HG03060 (cell line): ENCODE measurements around the gene TSPAN7.

Source experiments
- ATAC-seq: cut with Tn5 transposase; IDR thresholded peaks from one replicate; pipeline ENCODE4 v1.9.1; 2021; ENCODE audit warnings: low read depth, moderate number of reproducible peaks; ENCODE audit not compliant: unreplicated experiment

TSPAN7 gene

GRCh38 chrX:38675856-38676255 is 114.5 kb downstream of the TSPAN7 start:
- no peak for ATAC-seq

- ATAC-seq = no peak
Measured at GRCh38 chrX:38678183-38678582, 116.8 kb downstream of the TSPAN7 start.

DNA sequence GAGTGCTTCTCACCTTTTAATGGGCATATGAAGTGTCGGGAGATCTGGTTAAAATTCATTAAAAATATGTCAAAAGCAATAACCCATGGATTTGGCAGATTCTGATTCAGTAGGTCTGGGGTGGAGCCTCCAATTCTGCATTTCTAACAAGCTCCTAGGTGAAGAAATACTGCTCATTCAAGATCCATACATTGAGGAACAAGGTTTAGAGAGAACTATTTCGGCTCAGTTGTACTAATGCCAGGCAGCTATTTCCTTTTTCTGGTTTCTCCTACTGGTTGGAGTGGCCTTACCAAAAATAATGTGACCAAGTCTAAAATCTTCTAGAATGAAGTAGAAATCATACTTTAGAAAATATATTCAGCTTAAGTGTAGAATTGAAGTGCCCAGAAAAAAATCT is 117.5 kb downstream of the TSPAN7 start:
- ATAC-seq = no peak

- ATAC-seq = no peak
Measured at GRCh38 chrX:38679695-38680094, 118.4 kb downstream of the TSPAN7 start.

DNA sequence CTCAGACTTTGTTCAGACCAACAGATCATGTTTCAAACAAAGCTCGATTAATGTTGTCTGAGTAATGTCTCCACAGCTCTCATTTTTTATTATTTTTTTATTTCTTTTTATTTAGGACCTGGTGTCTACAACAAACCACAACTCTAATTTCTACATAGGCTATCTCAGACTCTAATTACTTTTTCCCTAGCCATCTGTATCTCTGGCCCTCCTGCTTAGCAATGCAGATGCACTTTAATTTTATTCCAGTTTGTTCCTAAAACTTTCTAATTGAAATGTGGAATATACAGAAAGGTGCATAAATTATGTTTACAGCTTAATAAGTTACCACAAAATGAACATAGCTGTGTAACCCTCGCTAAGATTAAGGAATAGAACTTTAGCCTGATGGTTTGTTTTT is 120.8 kb downstream of the TSPAN7 start:
- no peak for ATAC-seq

DNA sequence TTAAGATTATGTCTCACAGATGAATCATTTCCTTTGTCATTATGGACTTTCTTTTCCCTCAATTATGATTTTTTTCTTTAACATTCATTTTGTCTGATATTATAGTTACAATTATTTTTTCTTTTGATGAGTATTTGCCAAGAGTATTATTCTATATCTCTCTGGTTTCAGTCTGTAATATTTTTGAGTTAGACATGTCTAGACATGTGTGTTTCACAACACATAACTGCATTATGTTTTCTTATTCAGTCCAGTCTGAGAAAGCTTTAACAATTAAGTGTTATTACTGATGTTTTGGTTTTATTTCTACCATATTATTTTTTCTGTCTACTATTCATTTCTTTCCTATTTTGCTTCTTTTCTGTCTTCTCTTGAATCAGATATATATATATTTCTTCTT is 131.6 kb downstream of the TSPAN7 start:
- ATAC-seq = no peak

DNA sequence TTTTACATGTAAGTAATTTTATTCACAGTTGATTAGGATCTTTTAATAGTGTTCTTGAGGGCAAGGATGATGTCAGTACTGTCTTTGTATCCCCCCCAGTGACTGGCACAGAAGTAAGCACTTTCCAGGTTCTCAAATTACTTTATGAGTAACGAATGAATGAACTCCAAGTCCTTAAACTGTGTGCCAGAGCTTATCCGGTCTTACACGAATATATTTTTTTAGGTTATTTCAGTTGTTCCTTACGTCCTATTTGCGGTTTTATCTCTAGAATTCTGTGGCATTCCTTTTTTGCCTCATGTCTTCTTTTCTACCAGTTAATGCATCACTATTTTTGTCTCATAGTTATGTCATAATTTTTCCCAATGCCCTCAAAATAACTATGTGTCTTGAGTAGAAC is 133.1 kb downstream of the TSPAN7 start:
- no peak for ATAC-seq

- no peak for ATAC-seq
Measured at GRCh38 chrX:38697461-38697860, 136.1 kb downstream of the TSPAN7 start.

- no peak for ATAC-seq
Measured at GRCh38 chrX:38699121-38699520, 137.8 kb downstream of the TSPAN7 start.

- no peak for ATAC-seq
Measured at GRCh38 chrX:38699696-38700095, 138.4 kb downstream of the TSPAN7 start.

GRCh38 chrX:38701073-38701472 is 139.7 kb downstream of the TSPAN7 start:
- ATAC-seq = no peak

DNA sequence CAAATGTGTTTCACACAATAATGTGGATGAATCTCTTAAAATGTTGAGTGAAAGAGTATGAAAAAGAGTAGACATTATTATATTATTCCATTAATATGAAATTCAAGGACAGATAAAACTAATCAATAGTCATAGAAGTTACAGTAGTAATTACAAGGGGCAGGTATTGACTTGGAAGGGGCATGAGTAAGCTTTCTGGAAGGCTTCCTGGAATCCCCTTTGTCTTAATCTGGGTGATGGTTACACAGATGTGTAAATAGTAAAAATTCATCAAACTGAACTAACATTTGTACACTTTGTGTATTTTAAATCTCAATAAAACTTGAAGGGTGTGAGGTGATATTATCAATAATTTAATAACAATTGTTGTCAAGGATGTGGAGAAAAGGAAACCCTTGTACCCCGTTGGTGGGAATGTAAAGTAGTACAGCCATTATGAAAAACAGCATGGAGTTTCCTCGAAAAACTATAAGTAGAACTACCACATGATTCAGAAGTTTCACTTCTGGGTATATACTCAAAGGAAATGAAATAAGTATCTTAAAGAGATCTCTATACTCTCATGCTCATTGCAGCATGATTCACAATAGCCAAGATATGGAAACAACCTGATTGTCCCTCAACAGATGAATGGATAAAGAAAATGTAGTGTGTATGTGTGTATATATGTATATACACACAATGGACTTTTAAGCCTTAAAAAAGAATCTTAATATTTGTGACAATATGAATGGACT is 143.0 kb downstream of the TSPAN7 start:
- ATAC-seq = no peak

DNA sequence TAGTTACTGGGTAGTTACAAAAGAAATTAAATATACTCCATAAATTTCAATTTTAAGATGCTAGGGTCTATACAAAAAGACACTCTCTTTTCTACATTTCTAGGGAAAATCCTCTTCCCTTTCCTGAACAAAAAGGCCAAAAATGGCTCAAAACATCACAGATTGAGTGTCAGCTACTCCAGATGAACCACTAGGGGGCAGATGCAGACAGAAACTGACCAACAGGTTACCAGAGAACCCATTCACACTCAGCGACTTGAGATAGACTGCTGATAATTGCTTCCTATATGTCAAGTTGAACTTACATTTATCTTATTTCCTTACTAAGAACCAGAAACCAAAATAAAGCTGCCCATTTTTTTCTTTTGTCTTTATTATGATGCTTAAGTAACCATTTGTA is 156.5 kb downstream of the TSPAN7 start:
- no peak for ATAC-seq

DNA sequence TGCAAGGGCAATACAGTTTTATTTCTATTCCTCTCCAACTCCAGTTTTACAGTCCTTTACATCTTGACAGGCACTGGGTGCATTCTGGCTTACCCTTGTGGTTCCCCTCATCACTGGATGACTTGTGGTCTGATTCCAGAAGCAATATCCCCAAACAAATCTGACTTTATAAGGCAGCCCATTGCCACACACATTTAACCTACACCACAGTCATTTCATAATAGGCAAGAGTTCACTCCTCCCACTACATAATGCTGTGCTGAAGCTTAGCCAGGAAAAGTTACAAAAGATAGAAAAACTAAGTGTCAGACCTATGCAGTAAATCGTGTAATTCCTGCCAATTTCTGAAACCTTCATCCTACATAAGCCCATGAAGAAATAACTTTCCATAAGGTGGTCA is 157.0 kb downstream of the TSPAN7 start:
- ATAC-seq = no peak

- ATAC-seq = no peak
Measured at GRCh38 chrX:38726612-38727011, 165.3 kb downstream of the TSPAN7 start.

DNA sequence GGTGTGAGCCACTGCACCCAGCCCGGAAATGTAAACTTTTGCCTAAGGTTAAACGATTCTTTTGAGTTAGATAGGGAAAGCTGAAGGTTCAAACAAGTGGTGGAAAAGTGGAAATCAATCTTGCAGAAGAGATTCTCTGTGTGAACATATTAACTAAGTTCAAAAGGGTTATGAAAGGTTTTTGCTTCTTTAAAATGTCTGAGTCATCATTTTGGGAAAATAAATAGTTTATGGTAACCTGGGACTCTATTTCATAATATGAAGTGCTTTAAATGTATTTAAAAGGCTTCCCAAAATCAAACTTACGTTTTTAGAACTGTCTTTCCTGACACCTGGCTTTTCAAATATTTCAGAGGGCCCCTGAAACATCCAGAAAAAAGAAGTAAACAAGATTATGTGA is 166.3 kb downstream of the TSPAN7 start:
- ATAC-seq = no peak

- ATAC-seq = no peak
Measured at GRCh38 chrX:38732866-38733265, 171.5 kb downstream of the TSPAN7 start.
